ENCODE results near the gene BDKRB2. TPM values are rescaled to one million over a fixed set of nuclear protein-coding genes. Genes with fewer than 3 reads are reported as not detected.

The BDKRB2 gene
- total and polyA plus RNA-seq, 2 donors (not counting 1 experiment from before 2014, with no cell fraction given): not detected

DNA sequence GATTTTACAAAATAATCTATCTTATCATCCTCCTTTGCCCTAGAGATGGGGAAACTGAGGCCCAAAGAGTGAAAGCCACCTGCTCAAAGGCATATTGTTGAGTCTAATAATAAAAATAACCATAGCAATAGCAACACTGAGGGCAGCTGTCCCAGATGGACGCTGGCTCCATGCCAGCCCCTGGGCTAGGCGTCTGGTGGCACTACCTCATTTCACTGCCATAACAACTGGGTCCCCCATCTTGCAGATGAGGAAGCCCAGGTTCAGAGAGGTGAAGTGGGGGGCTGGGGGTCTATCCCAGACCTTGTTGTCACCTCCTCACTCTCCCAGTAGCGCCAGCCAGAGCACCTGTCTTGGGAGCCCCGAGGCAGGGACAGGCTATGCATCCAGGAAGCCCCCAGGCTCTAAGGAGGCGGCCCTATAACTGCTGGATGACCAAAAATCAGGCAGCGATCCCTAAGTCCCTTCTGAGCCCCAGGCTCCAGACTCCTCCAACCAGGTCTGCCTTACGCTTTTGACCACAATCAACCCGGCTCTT lies 12.8 kb downstream of the BDKRB2 start:
- ChIA-PET CTCF (no interaction called here), POLR2A (no interaction called here)
- H3K4me2 ChIP-seq (replicated peaks; ENCODE audit: low read depth, low read length, poor library complexity, severe bottlenecking): no peak overlapping the region
- no peaks in the 10 kb centered on the region for H3K9me3 Mint-ChIP-seq (ENCODE audit: insufficient read depth)
- ATAC-seq (ENCODE audit: low read depth) (no peak), DNase-seq (no peak)
- no peaks in the 10 kb centered on the region for H3K4me1 ChIP-seq (ENCODE audit: control insufficient read depth in 2 of 2, insufficient read depth in 2 of 2, low read length in 2 of 2)
- 77% methylated on average over 6 of the region's 8 CpGs for WGBS (ENCODE audit: insufficient coverage)
- H3K4me3 ChIP-seq (ENCODE audit: control extremely low read depth in 1 of 5, extremely low read depth in 1 of 5, insufficient read depth in 1 of 5, low read depth in 2 of 5, low read length in 4 of 5): no peak overlapping the region
- peaks cover 0 to 16% (median 0%) of the 10 kb centered on the region in 4 experiments for H3K27me3 ChIP-seq (replicated peaks in 1 of 4; ENCODE audit: control extremely low read depth in 1 of 4, control insufficient read depth in 3 of 4, insufficient read depth in 4 of 4, low read length in 3 of 4)
- no peak overlapping the region for H3K27ac Mint-ChIP-seq
- H3K9ac ChIP-seq (ENCODE audit: low read length): no peak overlapping the region
- no peak overlapping the region for H3K4me3 Mint-ChIP-seq
- TF ChIP-seq EZH2 (IDR thresholded peaks at IDR 0.05; ENCODE audit: borderline replicate concordance, insufficient read depth, low read depth, low read length, poor library complexity, severe bottlenecking) (no peak), CTCF (IDR thresholded peaks at IDR 0.05) (no peak)
- H3K36me3 ChIP-seq (replicated peaks in 1 of 2; ENCODE audit: control extremely low read depth in 1 of 2, control insufficient read depth in 1 of 2, extremely low read depth in 1 of 2, insufficient read depth in 2 of 2, low read length in 1 of 2): no peaks in the 10 kb centered on the region
- no peaks in the 10 kb centered on the region for H3K4me1 Mint-ChIP-seq
- peaks cover 0 to 3% (median 0%) of the 10 kb centered on the region in 3 donors for H3K9me3 ChIP-seq (ENCODE audit: control extremely low read depth in 1 of 3, control insufficient read depth in 2 of 3, insufficient read depth in 1 of 3, low read length in 2 of 3)
- no peaks in the 10 kb centered on the region for H3K79me2 ChIP-seq (ENCODE audit: control insufficient read depth, insufficient read depth, low read length)
- H2AFZ ChIP-seq (ENCODE audit: insufficient read depth, low read depth, low read length, poor library complexity, severe bottlenecking): no peak overlapping the region
- intact Hi-C loops (cut with micrococcal nuclease): no loop called here
- no peak overlapping the region for H3K27ac ChIP-seq (ENCODE audit: low read length in 2 of 2)
- peaks cover 14% of the 10 kb centered on the region for H3K27me3 Mint-ChIP-seq
- no peaks in the 10 kb centered on the region for H4K20me1 ChIP-seq (ENCODE audit: control insufficient read depth, insufficient read depth, low read length, poor library complexity, severe bottlenecking)

DNA sequence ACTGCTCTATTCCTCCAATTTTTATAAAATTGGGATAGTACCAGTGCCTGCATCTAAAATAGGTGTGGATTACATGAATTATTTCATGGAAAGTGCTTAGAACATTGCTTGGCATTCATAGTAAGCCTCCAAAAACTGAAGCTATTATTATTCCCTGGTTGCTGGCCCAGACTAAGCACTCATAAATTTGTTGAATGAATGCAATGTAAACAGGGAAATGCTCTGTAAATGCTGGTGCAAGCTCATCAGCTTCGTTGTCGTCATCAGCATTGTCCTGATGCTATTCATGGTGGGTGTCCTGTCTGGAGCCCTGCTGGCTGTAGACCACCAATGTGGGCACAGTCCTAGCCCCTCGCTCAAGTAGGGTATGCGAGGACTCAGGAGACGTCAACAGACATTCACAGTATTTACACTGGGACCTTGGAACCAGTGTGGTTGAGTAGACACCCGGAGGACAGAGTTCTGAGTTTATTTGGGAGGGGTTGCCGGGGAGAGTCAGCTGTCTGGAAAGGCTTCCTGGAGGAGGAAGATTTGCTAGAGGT lies 16.5 kb downstream of the BDKRB2 start:
- POLR2A ChIA-PET: no interaction called here
- intact Hi-C loops (cut with micrococcal nuclease): no loop called here
- Histone ChIP-seq H3K27ac (ENCODE audit: low read length in 2 of 2) (no peak overlapping the region), H3K79me2 (ENCODE audit: control insufficient read depth, insufficient read depth, low read length) (no peaks in the 10 kb centered on the region), H3K9me3 (ENCODE audit: control extremely low read depth in 1 of 3, control insufficient read depth in 2 of 3, insufficient read depth in 1 of 3, low read length in 2 of 3) (no peaks in the 10 kb centered on the region), H3K4me3 (ENCODE audit: control extremely low read depth in 1 of 5, extremely low read depth in 1 of 5, insufficient read depth in 1 of 5, low read depth in 2 of 5, low read length in 4 of 5) (no peak overlapping the region), H4K20me1 (ENCODE audit: control insufficient read depth, insufficient read depth, low read length, poor library complexity, severe bottlenecking) (no peaks in the 10 kb centered on the region), H2AFZ (ENCODE audit: insufficient read depth, low read depth, low read length, poor library complexity, severe bottlenecking) (no peak overlapping the region), H3K4me1 (ENCODE audit: control insufficient read depth in 2 of 2, insufficient read depth in 2 of 2, low read length in 2 of 2) (no peaks in the 10 kb centered on the region), H3K9ac (ENCODE audit: low read length) (no peak overlapping the region), H3K36me3 (replicated peaks in 1 of 2; ENCODE audit: control extremely low read depth in 1 of 2, control insufficient read depth in 1 of 2, extremely low read depth in 1 of 2, insufficient read depth in 2 of 2, low read length in 1 of 2) (no peaks in the 10 kb centered on the region), H3K4me2 (replicated peaks; ENCODE audit: low read depth, low read length, poor library complexity, severe bottlenecking) (no peak overlapping the region), H3K27me3 (replicated peaks in 1 of 4; ENCODE audit: control extremely low read depth in 1 of 4, control insufficient read depth in 3 of 4, insufficient read depth in 4 of 4, low read length in 3 of 4) (peaks cover 0 to 10% (median 0%) of the 10 kb centered on the region in 4 experiments)
- TF ChIP-seq EZH2 (IDR thresholded peaks at IDR 0.05; ENCODE audit: borderline replicate concordance, insufficient read depth, low read depth, low read length, poor library complexity, severe bottlenecking) (no peak), CTCF (IDR thresholded peaks at IDR 0.05) (no peak)
- Mint-ChIP-seq H3K9me3 (ENCODE audit: insufficient read depth) (no peaks in the 10 kb centered on the region), H3K4me3 (no peak overlapping the region), H3K27me3 (peaks cover 11% of the 10 kb centered on the region), H3K27ac (no peak overlapping the region), H3K4me1 (no peaks in the 10 kb centered on the region)
- CTCF ChIA-PET: no interaction called here
- 94% methylated on average over 7 of the region's 7 CpGs for WGBS (ENCODE audit: insufficient coverage)
- ATAC-seq (ENCODE audit: low read depth): no peak
- DNase-seq: no peak

Data from B cell (primary cell).